Measurements from ENCODE around the gene MSI2. TPM values are rescaled to one million over a fixed set of nuclear protein-coding genes. Genes with fewer than 3 reads are reported as not detected.

The MSI2 gene
- total and polyA plus RNA-seq, 2 experiments from 2014 or later = 18.9 to 41.8 TPM

DNA sequence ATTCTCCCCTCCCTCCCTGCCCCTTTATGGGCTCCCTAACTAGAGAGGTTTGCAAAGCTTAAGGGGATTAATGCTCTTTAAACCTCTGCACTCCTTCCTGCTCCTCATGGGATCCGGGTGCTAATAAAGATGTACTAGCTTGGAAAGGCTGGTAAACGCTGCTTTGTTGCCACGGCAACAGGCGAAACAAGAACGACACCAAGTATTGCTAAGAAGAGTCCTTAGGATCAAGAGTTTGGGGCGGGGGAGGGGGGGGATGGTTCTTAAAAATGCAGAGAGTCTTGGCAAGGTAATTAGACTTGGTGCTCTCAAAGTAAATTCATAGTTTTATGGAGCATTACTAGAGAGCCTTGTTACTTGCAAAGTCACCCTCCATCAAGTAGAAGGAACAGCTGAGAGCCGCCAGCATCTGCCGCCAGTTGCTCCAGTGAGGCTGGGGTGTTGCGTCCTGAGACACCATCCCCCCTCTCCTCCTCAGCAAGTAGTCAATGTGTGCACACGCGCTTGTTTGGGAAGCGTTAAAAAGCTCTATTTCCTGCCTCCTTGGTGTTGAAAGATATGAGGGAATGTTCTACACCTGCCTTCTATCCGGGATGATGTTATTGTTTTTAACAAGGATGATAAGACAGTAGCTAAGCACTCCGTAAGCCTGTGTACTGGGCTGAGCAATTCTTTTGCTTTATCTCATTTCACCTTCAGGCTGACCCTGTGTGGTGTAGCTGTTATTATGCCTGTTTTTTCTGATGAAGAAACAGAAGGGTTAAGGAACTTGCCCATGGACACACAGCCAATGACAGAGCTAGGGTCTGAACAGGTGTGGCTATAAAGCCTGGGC is 297.9 kb downstream of the MSI2 start:
- peaks cover 6% of the 10 kb centered on the region; the same call in 1 of the 2 replicates for H3K79me2 ChIP-seq (replicated peaks; ENCODE audit: insufficient read depth)
- peaks cover 71% of the 10 kb centered on the region for H3K4me1 ChIP-seq (ENCODE audit: insufficient read depth)
- peak; percentile 12 for ATAC-seq
- H3K4me2 ChIP-seq = peak overlapping the region; percentile 69
- no peak overlapping the region for H2AFZ ChIP-seq
- no peaks in the 10 kb centered on the region for H3K27me3 ChIP-seq (ENCODE audit: insufficient read depth)
- Mint-ChIP-seq H3K4me1 (peaks cover 76% of the 10 kb centered on the region), H3K36me3 (ENCODE audit: low read depth) (no peaks in the 10 kb centered on the region), H3K27me3 (ENCODE audit: insufficient read depth, low read depth, poor library complexity) (peaks cover 7% of the 10 kb centered on the region), H3K4me3 (no peak overlapping the region), H3K27ac (no peak overlapping the region; the same call in 1 of the 2 replicates), H3K9me3 (no peaks in the 10 kb centered on the region)
- no peaks in the 10 kb centered on the region for H3F3A ChIP-seq (replicated peaks; ENCODE audit: low read depth)
- H3K4me3 ChIP-seq = no peak overlapping the region; the same call in 1 of the 2 replicates
- peak overlapping the region; percentile 60; the same call in 1 of the 2 replicates for H3K27ac ChIP-seq (ENCODE audit: low read depth)
- no peaks in the 10 kb centered on the region for H3K9me2 ChIP-seq (ENCODE audit: insufficient read depth)
- peaks cover 8% of the 10 kb centered on the region; the same call in 1 of the 2 replicates for H4K20me1 ChIP-seq (replicated peaks; ENCODE audit: insufficient read depth)
- H3K36me3 ChIP-seq (ENCODE audit: insufficient read depth) = no peaks in the 10 kb centered on the region
- TF ChIP-seq CREB1 (CRISPR knock-in tag; IDR thresholded peaks at IDR 0.05; ENCODE audit: low read depth) (no peak), EZH2phosphoT487 (IDR thresholded peaks at IDR 0.05; ENCODE audit: unreplicated experiment) (no peak), POLR2AphosphoS5 (IDR thresholded peaks at IDR 0.05; ENCODE audit: low read depth) (no peak), STAT1 (IDR thresholded peaks at IDR 0.05; ENCODE audit: unreplicated experiment) (no peak)
- TF ChIP-seq, protein P1, sequence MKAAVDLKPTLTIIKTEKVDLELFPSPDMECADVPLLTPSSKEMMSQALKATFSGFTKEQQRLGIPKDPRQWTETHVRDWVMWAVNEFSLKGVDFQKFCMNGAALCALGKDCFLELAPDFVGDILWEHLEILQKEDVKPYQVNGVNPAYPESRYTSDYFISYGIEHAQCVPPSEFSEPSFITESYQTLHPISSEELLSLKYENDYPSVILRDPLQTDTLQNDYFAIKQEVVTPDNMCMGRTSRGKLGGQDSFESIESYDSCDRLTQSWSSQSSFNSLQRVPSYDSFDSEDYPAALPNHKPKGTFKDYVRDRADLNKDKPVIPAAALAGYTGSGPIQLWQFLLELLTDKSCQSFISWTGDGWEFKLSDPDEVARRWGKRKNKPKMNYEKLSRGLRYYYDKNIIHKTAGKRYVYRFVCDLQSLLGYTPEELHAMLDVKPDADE (IDR thresholded peaks at IDR 0.05) = no peak
- TF ChIP-seq, protein P2, sequence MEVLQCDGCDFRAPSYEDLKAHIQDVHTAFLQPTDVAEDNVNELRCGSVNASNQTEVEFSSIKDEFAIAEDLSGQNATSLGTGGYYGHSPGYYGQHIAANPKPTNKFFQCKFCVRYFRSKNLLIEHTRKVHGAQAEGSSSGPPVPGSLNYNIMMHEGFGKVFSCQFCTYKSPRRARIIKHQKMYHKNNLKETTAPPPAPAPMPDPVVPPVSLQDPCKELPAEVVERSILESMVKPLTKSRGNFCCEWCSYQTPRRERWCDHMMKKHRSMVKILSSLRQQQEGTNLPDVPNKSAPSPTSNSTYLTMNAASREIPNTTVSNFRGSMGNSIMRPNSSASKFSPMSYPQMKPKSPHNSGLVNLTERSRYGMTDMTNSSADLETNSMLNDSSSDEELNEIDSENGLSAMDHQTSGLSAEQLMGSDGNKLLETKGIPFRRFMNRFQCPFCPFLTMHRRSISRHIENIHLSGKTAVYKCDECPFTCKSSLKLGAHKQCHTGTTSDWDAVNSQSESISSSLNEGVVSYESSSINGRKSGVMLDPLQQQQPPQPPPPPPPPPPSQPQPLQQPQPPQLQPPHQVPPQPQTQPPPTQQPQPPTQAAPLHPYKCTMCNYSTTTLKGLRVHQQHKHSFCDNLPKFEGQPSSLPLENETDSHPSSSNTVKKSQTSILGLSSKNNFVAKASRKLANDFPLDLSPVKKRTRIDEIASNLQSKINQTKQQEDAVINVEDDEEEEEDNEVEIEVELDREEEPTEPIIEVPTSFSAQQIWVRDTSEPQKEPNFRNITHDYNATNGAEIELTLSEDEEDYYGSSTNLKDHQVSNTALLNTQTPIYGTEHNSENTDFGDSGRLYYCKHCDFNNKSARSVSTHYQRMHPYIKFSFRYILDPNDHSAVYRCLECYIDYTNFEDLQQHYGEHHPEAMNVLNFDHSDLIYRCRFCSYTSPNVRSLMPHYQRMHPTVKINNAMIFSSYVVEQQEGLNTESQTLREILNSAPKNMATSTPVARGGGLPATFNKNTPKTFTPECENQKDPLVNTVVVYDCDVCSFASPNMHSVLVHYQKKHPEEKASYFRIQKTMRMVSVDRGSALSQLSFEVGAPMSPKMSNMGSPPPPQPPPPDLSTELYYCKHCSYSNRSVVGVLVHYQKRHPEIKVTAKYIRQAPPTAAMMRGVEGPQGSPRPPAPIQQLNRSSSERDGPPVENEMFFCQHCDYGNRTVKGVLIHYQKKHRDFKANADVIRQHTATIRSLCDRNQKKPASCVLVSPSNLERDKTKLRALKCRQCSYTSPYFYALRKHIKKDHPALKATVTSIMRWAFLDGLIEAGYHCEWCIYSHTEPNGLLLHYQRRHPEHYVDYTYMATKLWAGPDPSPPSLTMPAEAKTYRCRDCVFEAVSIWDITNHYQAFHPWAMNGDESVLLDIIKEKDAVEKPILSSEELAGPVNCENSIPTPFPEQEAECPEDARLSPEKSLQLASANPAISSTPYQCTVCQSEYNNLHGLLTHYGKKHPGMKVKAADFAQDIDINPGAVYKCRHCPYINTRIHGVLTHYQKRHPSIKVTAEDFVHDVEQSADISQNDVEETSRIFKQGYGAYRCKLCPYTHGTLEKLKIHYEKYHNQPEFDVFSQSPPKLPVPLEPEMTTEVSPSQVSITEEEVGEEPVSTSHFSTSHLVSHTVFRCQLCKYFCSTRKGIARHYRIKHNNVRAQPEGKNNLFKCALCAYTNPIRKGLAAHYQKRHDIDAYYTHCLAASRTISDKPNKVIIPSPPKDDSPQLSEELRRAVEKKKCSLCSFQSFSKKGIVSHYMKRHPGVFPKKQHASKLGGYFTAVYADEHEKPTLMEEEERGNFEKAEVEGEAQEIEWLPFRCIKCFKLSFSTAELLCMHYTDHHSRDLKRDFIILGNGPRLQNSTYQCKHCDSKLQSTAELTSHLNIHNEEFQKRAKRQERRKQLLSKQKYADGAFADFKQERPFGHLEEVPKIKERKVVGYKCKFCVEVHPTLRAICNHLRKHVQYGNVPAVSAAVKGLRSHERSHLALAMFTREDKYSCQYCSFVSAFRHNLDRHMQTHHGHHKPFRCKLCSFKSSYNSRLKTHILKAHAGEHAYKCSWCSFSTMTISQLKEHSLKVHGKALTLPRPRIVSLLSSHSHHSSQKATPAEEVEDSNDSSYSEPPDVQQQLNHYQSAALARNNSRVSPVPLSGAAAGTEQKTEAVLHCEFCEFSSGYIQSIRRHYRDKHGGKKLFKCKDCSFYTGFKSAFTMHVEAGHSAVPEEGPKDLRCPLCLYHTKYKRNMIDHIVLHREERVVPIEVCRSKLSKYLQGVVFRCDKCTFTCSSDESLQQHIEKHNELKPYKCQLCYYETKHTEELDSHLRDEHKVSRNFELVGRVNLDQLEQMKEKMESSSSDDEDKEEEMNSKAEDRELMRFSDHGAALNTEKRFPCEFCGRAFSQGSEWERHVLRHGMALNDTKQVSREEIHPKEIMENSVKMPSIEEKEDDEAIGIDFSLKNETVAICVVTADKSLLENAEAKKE (CRISPR knock-in tag; IDR thresholded peaks at IDR 0.05) = no peak
- TF ChIP-seq, protein P3, sequence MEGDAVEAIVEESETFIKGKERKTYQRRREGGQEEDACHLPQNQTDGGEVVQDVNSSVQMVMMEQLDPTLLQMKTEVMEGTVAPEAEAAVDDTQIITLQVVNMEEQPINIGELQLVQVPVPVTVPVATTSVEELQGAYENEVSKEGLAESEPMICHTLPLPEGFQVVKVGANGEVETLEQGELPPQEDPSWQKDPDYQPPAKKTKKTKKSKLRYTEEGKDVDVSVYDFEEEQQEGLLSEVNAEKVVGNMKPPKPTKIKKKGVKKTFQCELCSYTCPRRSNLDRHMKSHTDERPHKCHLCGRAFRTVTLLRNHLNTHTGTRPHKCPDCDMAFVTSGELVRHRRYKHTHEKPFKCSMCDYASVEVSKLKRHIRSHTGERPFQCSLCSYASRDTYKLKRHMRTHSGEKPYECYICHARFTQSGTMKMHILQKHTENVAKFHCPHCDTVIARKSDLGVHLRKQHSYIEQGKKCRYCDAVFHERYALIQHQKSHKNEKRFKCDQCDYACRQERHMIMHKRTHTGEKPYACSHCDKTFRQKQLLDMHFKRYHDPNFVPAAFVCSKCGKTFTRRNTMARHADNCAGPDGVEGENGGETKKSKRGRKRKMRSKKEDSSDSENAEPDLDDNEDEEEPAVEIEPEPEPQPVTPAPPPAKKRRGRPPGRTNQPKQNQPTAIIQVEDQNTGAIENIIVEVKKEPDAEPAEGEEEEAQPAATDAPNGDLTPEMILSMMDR (conservative IDR thresholded peaks at IDR 0.05; ENCODE audit: low read depth in 2 of 2) = no peak
- DNase-seq (ENCODE audit: low spot score) = peak; percentile 90

Data from GM23338 (cell line).